ENCODE measurements around the gene CTXND2. TPM values are rescaled to one million over a fixed set of nuclear protein-coding genes. Genes with fewer than 3 reads are reported as not detected.
"Not testable (repeated sequence)": the region's sequence is repeated elsewhere in the genome, so short reads cannot be mapped to it uniquely, and the experiment has no call there.

CTXND2 gene
- total RNA-seq, 1 donor from 2014 or later = not detected

- intact Hi-C loops (cut with micrococcal nuclease) = no loop called here
- Mint-ChIP-seq H3K27ac (no peak overlapping the region), H3K27me3 (ENCODE audit: low read depth) (no peaks in the 10 kb centered on the region), H3K4me3 (ENCODE audit: low read depth) (no peak overlapping the region), H3K9me3 (no peaks in the 10 kb centered on the region), H3K4me1 (ENCODE audit: low read depth) (peaks cover 27% of the 10 kb centered on the region), H3K36me3 (ENCODE audit: low read depth) (peaks cover 43% of the 10 kb centered on the region)
- DNase-seq (ENCODE audit: low spot score) = no peak
Observed at GRCh38 chr1:150873521-150873920, 13.4 kb upstream of the CTXND2 start.

- H3K27me3 Mint-ChIP-seq (ENCODE audit: low read depth) = no peaks in the 10 kb centered on the region
- H3K9me3 Mint-ChIP-seq = no peaks in the 10 kb centered on the region
- peak overlapping the region; percentile 73 for H3K27ac Mint-ChIP-seq
- peaks cover 34% of the 10 kb centered on the region for H3K36me3 Mint-ChIP-seq (ENCODE audit: low read depth)
- H3K4me1 Mint-ChIP-seq (ENCODE audit: low read depth) = peaks cover 27% of the 10 kb centered on the region
- peak overlapping the region; percentile 95 for H3K4me3 Mint-ChIP-seq (ENCODE audit: low read depth)
- DNase-seq (ENCODE audit: low spot score) = no peak
- intact Hi-C loops (cut with micrococcal nuclease) = loop anchor here (5.0 kb wide), 1 partner anchor 32 kb away; no protein-coding TSS in a partner anchor
Observed at GRCh38 chr1:150874455-150875196, 12.3 kb upstream of the CTXND2 start.

- H3K4me3 Mint-ChIP-seq (ENCODE audit: low read depth) = peak overlapping the region; percentile 95
- H3K36me3 Mint-ChIP-seq (ENCODE audit: low read depth) = peaks cover 27% of the 10 kb centered on the region
- DNase-seq (ENCODE audit: low spot score) = no peak
- H3K4me1 Mint-ChIP-seq (ENCODE audit: low read depth) = peaks cover 30% of the 10 kb centered on the region
- intact Hi-C loops (cut with micrococcal nuclease) = loop anchor here (1.0 to 5.0 kb wide), 6 partner anchors 15 to 307 kb away; partner anchors contain the start of genes PRUNE1 and SETDB1
- H3K27ac Mint-ChIP-seq = peak overlapping the region; percentile 92
- H3K27me3 Mint-ChIP-seq (ENCODE audit: low read depth) = no peaks in the 10 kb centered on the region
- H3K9me3 Mint-ChIP-seq = no peaks in the 10 kb centered on the region
Observed at GRCh38 chr1:150875197-150876118, 11.5 kb upstream of the CTXND2 start.

- peaks cover 23% of the 10 kb centered on the region for H3K36me3 Mint-ChIP-seq (ENCODE audit: low read depth)
- intact Hi-C loops (cut with micrococcal nuclease) = loop anchor here (1.0 to 5.0 kb wide), 6 partner anchors 14 to 308 kb away; partner anchors contain the start of genes PRUNE1 and SETDB1
- H3K9me3 Mint-ChIP-seq = no peaks in the 10 kb centered on the region
- peaks cover 33% of the 10 kb centered on the region for H3K4me1 Mint-ChIP-seq (ENCODE audit: low read depth)
- H3K27me3 Mint-ChIP-seq (ENCODE audit: low read depth) = no peaks in the 10 kb centered on the region
- no peak for DNase-seq (ENCODE audit: low spot score)
- H3K27ac Mint-ChIP-seq = peak overlapping the region; percentile 92
- H3K4me3 Mint-ChIP-seq (ENCODE audit: low read depth) = peak overlapping the region; percentile 95
Observed at GRCh38 chr1:150876119-150876454, 10.8 kb upstream of the CTXND2 start.

GRCh38 chr1:150878931-150879330, 8.0 kb upstream of the CTXND2 start:
- H3K36me3 Mint-ChIP-seq (ENCODE audit: low read depth); DNase-seq (ENCODE audit: low spot score); H3K9me3 Mint-ChIP-seq; H3K27ac Mint-ChIP-seq; H3K4me3 Mint-ChIP-seq (ENCODE audit: low read depth); H3K27me3 Mint-ChIP-seq (ENCODE audit: low read depth): not testable (repeated sequence)
- intact Hi-C loops (cut with micrococcal nuclease) = loop anchor here (5.0 kb wide), 1 partner anchor 37 kb away; no protein-coding TSS in a partner anchor
- H3K4me1 Mint-ChIP-seq (ENCODE audit: low read depth) = peaks cover 46% of the 10 kb centered on the region

- no peak for DNase-seq (ENCODE audit: low spot score)
- intact Hi-C loops (cut with micrococcal nuclease) = no loop called here
- Mint-ChIP-seq H3K4me3 (ENCODE audit: low read depth) (no peak overlapping the region), H3K36me3 (ENCODE audit: low read depth) (no peaks in the 10 kb centered on the region), H3K27ac (no peak overlapping the region), H3K4me1 (ENCODE audit: low read depth) (peaks cover 30% of the 10 kb centered on the region), H3K27me3 (ENCODE audit: low read depth) (no peaks in the 10 kb centered on the region), H3K9me3 (no peaks in the 10 kb centered on the region)
Observed at GRCh38 chr1:150881331-150882070, 5.4 kb upstream of the CTXND2 start.

- H3K9me3 Mint-ChIP-seq; H3K27me3 Mint-ChIP-seq (ENCODE audit: low read depth); H3K36me3 Mint-ChIP-seq (ENCODE audit: low read depth); DNase-seq (ENCODE audit: low spot score); intact Hi-C loops (cut with micrococcal nuclease); H3K4me3 Mint-ChIP-seq (ENCODE audit: low read depth); H3K27ac Mint-ChIP-seq: not testable (repeated sequence)
- H3K4me1 Mint-ChIP-seq (ENCODE audit: low read depth) = peaks cover 35% of the 10 kb centered on the region
Observed at GRCh38 chr1:150883121-150883520, 3.8 kb upstream of the CTXND2 start.

- no peak overlapping the region for H3K4me3 Mint-ChIP-seq (ENCODE audit: low read depth)
- no peaks in the 10 kb centered on the region for H3K9me3 Mint-ChIP-seq
- no peak for DNase-seq (ENCODE audit: low spot score)
- no peaks in the 10 kb centered on the region for H3K27me3 Mint-ChIP-seq (ENCODE audit: low read depth)
- H3K36me3 Mint-ChIP-seq (ENCODE audit: low read depth) = no peaks in the 10 kb centered on the region
- intact Hi-C loops (cut with micrococcal nuclease) = no loop called here
- peaks cover 37% of the 10 kb centered on the region for H3K4me1 Mint-ChIP-seq (ENCODE audit: low read depth)
- H3K27ac Mint-ChIP-seq = no peak overlapping the region
Observed at GRCh38 chr1:150888727-150889126, 1.8 kb downstream of the CTXND2 start.

GRCh38 chr1:150890033-150890416, 3.1 kb downstream of the CTXND2 start:
- no peaks in the 10 kb centered on the region for H3K36me3 Mint-ChIP-seq (ENCODE audit: low read depth)
- no peaks in the 10 kb centered on the region for H3K9me3 Mint-ChIP-seq
- no peaks in the 10 kb centered on the region for H3K27me3 Mint-ChIP-seq (ENCODE audit: low read depth)
- peak overlapping the region; percentile 64 for H3K27ac Mint-ChIP-seq
- H3K4me3 Mint-ChIP-seq (ENCODE audit: low read depth) = peak overlapping the region; percentile 60
- intact Hi-C loops (cut with micrococcal nuclease) = loop anchor here (1.0 to 5.0 kb wide), 3 partner anchors 14 to 48 kb away; partner anchors contain the start of gene ARNT
- peaks cover 34% of the 10 kb centered on the region for H3K4me1 Mint-ChIP-seq (ENCODE audit: low read depth)
- no peak for DNase-seq (ENCODE audit: low spot score)

GRCh38 chr1:150893336-150893913, 6.5 kb downstream of the CTXND2 start:
- H3K27ac Mint-ChIP-seq = no peak overlapping the region
- no peaks in the 10 kb centered on the region for H3K36me3 Mint-ChIP-seq (ENCODE audit: low read depth)
- peaks cover 34% of the 10 kb centered on the region for H3K4me1 Mint-ChIP-seq (ENCODE audit: low read depth)
- intact Hi-C loops (cut with micrococcal nuclease) = loop anchor here (5.0 kb wide), 1 partner anchor 51 kb away; no protein-coding TSS in a partner anchor
- H3K9me3 Mint-ChIP-seq = no peaks in the 10 kb centered on the region
- no peak for DNase-seq (ENCODE audit: low spot score)
- H3K27me3 Mint-ChIP-seq (ENCODE audit: low read depth) = peaks cover 7% of the 10 kb centered on the region
- H3K4me3 Mint-ChIP-seq (ENCODE audit: low read depth) = no peak overlapping the region

GRCh38 chr1:150895618-150896017, 8.7 kb downstream of the CTXND2 start:
- Mint-ChIP-seq H3K27me3 (ENCODE audit: low read depth) (peaks cover 7% of the 10 kb centered on the region), H3K9me3 (no peaks in the 10 kb centered on the region), H3K4me3 (ENCODE audit: low read depth) (no peak overlapping the region), H3K4me1 (ENCODE audit: low read depth) (peaks cover 21% of the 10 kb centered on the region), H3K27ac (no peak overlapping the region), H3K36me3 (ENCODE audit: low read depth) (no peaks in the 10 kb centered on the region)
- no peak for DNase-seq (ENCODE audit: low spot score)
- intact Hi-C loops (cut with micrococcal nuclease) = no loop called here

- DNase-seq (ENCODE audit: low spot score) = not testable (repeated sequence)
Observed at GRCh38 chr1:150899795-150900194, 12.9 kb downstream of the CTXND2 start.

More at GRCh38 chr1:150899795-150900194, 12.9 kb downstream of the CTXND2 start:
- H3K4me1 Mint-ChIP-seq (ENCODE audit: low read depth); H3K36me3 Mint-ChIP-seq (ENCODE audit: low read depth); H3K9me3 Mint-ChIP-seq; H3K27ac Mint-ChIP-seq; intact Hi-C loops (cut with micrococcal nuclease); H3K27me3 Mint-ChIP-seq (ENCODE audit: low read depth); H3K4me3 Mint-ChIP-seq (ENCODE audit: low read depth): not testable (repeated sequence)

Measured in activated T-helper 2 cell treated with anti-CD3 and anti-CD28 coated beads, Interferon-gamma antibody, Interleukin-2, Interleukin-4, amounts not matched to agents 10 μg/mL and 5 μg/mL and 100 μg/mL, durations not matched to agents 14 hours and 24 hours and 36 hours (primary cell).